RWPE2 (cell line): ENCODE results near the gene SUSD5.
A peak's percentile ranks its signal among the peaks of the same experiment; 100 is the strongest.

Source experiments
- ATAC-seq: fragments of 200-7000 bp; cut with Tn5 transposase; 3 replicates; pipeline ENCODE4 v1.9.1; 2021; ENCODE audit warnings: low read depth
- DNase-seq: peaks from one replicate; pipeline ENCODE4 v3.0.0-alpha.2; 2020; ENCODE audit warnings: low spot score
- H3K27ac ChIP-seq: fragments of 450-650 bp; 2 replicates; pipeline ENCODE4 v1.5.1; 2017; ENCODE audit warnings: mild to moderate bottlenecking; ENCODE audit not compliant: poor library complexity, severe bottlenecking
- H3K27me3 ChIP-seq: fragments of 250-450 bp; sonication (Bioruptor Pico); 2 replicates; pipeline ENCODE4 v1.5.1; 2021; ENCODE audit warnings: mild to moderate bottlenecking, moderate library complexity; ENCODE audit not compliant: insufficient read depth, poor library complexity, severe bottlenecking
- H3K36me3 ChIP-seq: fragments of 250-450 bp; sonication (Bioruptor Pico); 2 replicates; pipeline ENCODE4 v1.5.1; 2020; ENCODE audit warnings: low read depth, mild to moderate bottlenecking, moderate library complexity
- H3K4me1 ChIP-seq: fragments of 250-450 bp; sonication (Bioruptor Pico); 2 replicates; pipeline ENCODE4 v1.5.1; 2021; ENCODE audit warnings: mild to moderate bottlenecking, moderate library complexity; ENCODE audit not compliant: insufficient read depth, poor library complexity, severe bottlenecking
- H3K4me3 ChIP-seq: fragments of 250-450 bp; sonication (Bioruptor Pico); 2 replicates; pipeline ENCODE4 v1.5.1; 2021; ENCODE audit warnings: mild to moderate bottlenecking, moderate library complexity; ENCODE audit not compliant: severe bottlenecking
- H3K9me3 ChIP-seq: fragments of 250-450 bp; sonication (Bioruptor Pico); 2 replicates; pipeline ENCODE4 v1.5.1; 2021; ENCODE audit warnings: mild to moderate bottlenecking, moderate library complexity; ENCODE audit not compliant: severe bottlenecking
- TF ChIP-seq, protein P1 (sequence below): fragments of 450-650 bp; IDR thresholded peaks from one replicate; pipeline ENCODE4 v1.5.1; 2017; ENCODE audit warnings: mild to moderate bottlenecking, moderate library complexity; ENCODE audit not compliant: poor library complexity, severe bottlenecking

SUSD5 gene

GRCh38 chr3:33153782-33154181, 64.8 kb downstream of the SUSD5 start:
- Histone ChIP-seq H3K27ac (no peak overlapping the region), H3K9me3 (no peaks in the 10 kb centered on the region), H3K27me3 (no peaks in the 10 kb centered on the region), H3K36me3 (no peaks in the 10 kb centered on the region), H3K4me1 (no peaks in the 10 kb centered on the region), H3K4me3 (no peak overlapping the region)
- TF ChIP-seq, protein P1, sequence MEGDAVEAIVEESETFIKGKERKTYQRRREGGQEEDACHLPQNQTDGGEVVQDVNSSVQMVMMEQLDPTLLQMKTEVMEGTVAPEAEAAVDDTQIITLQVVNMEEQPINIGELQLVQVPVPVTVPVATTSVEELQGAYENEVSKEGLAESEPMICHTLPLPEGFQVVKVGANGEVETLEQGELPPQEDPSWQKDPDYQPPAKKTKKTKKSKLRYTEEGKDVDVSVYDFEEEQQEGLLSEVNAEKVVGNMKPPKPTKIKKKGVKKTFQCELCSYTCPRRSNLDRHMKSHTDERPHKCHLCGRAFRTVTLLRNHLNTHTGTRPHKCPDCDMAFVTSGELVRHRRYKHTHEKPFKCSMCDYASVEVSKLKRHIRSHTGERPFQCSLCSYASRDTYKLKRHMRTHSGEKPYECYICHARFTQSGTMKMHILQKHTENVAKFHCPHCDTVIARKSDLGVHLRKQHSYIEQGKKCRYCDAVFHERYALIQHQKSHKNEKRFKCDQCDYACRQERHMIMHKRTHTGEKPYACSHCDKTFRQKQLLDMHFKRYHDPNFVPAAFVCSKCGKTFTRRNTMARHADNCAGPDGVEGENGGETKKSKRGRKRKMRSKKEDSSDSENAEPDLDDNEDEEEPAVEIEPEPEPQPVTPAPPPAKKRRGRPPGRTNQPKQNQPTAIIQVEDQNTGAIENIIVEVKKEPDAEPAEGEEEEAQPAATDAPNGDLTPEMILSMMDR: no peak
- no peak for DNase-seq
- no peak for ATAC-seq

- no peaks in the 10 kb centered on the region for H3K9me3 ChIP-seq
- no peak for DNase-seq
Measured at GRCh38 chr3:33152363-33153360, 65.9 kb downstream of the SUSD5 start.

DNA sequence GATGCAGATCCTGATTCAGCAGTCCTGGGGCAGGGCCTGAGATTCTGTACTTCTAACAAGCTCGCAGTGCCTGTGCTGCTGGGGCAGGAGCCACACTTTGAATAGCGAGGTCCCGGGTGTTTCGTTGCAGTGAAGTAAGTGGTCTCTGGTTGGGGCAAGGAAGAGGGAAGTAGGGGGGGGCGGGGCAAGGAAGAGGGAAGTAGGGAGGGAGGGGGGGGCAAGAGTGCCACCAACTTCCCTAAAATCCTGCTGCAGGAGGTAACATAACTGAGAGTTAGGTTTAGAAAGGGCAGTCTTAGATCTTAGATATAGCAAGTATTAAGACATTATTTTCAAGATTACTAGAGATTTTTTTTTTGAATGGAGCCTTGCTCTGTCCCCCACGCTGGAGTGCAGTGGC, 69.3 kb downstream of the SUSD5 start:
- TF ChIP-seq, protein P1: no peak
- Histone ChIP-seq H3K36me3 (no peaks in the 10 kb centered on the region; the same call in 1 of the 2 replicates), H3K27me3 (no peaks in the 10 kb centered on the region), H3K4me3 (no peak overlapping the region), H3K4me1 (no peaks in the 10 kb centered on the region), H3K27ac (no peak overlapping the region), H3K9me3 (no peaks in the 10 kb centered on the region)
- DNase-seq (no peak), ATAC-seq (no peak)

More at GRCh38 chr3:33152363-33153360, 65.9 kb downstream of the SUSD5 start:
- peak; percentile 16; the same call in 2 of the 3 replicates for ATAC-seq
- H3K36me3 ChIP-seq: no peaks in the 10 kb centered on the region
- no peak overlapping the region for H3K27ac ChIP-seq
- no peaks in the 10 kb centered on the region for H3K4me1 ChIP-seq
- H3K27me3 ChIP-seq: no peaks in the 10 kb centered on the region
- no peak overlapping the region for H3K4me3 ChIP-seq
- TF ChIP-seq, protein P1: no peak

- Histone ChIP-seq H3K36me3 (peaks cover 12% of the 10 kb centered on the region), H3K27ac (no peak overlapping the region), H3K4me3 (no peak overlapping the region), H3K27me3 (no peaks in the 10 kb centered on the region), H3K4me1 (no peaks in the 10 kb centered on the region), H3K9me3 (no peaks in the 10 kb centered on the region)
- TF ChIP-seq, protein P1: no peak
- ATAC-seq (0 out of 3 replicates have a peak, but pooled peaks have one; percentile 17), DNase-seq (no peak)
Measured at GRCh38 chr3:33146791-33147445, 71.7 kb downstream of the SUSD5 start.
